Ishikawa (cell line): Measurements from ENCODE around the gene COL23A1.

ENCODE experiments used
- CEBPB ChIP-seq: IDR thresholded peaks from 2 replicates; pipeline ENCODE4 v1.6.1; 2012
- CREB1 ChIP-seq: IDR thresholded peaks from 2 replicates; pipeline ENCODE4 v1.6.1; 2012; ENCODE audit warnings: low read depth
- EGR1 ChIP-seq: IDR thresholded peaks from 2 replicates; pipeline ENCODE4 v1.6.1; 2012
- EP300 ChIP-seq: IDR thresholded peaks from 2 replicates; pipeline ENCODE4 v1.6.1; 2012; ENCODE audit warnings: borderline replicate concordance
- FOXM1 ChIP-seq: IDR thresholded peaks from 2 replicates; pipeline ENCODE4 v1.6.1; 2012; ENCODE audit warnings: low read depth, borderline replicate concordance
- MAX ChIP-seq: IDR thresholded peaks from 2 replicates; pipeline ENCODE4 v1.6.1; 2012
- NFIC ChIP-seq: IDR thresholded peaks from 2 replicates; pipeline ENCODE4 v1.6.1; 2012
- RAD21 ChIP-seq: IDR thresholded peaks from 2 replicates; pipeline ENCODE4 v1.6.1; 2012; ENCODE audit warnings: low read depth
- REST ChIP-seq: IDR thresholded peaks from 2 replicates; pipeline ENCODE4 v1.6.1; 2012; ENCODE audit warnings: low read depth, mild to moderate bottlenecking
- TAF1 ChIP-seq: IDR thresholded peaks from 2 replicates; pipeline ENCODE4 v1.6.1; 2012; ENCODE audit warnings: low read depth, mild to moderate bottlenecking
- TCF12 ChIP-seq: IDR thresholded peaks from 2 replicates; pipeline ENCODE4 v1.6.1; 2012; ENCODE audit warnings: low read depth
- TEAD4 ChIP-seq: IDR thresholded peaks from 2 replicates; pipeline ENCODE4 v1.6.1; 2012
- USF1 ChIP-seq: IDR thresholded peaks from 2 replicates; pipeline ENCODE4 v1.6.1; 2012
- YY1 ChIP-seq: IDR thresholded peaks from 2 replicates; pipeline ENCODE4 v1.6.1; 2012; ENCODE audit warnings: low read depth

GRCh38 chr5:178318893-178319292, 271.3 kb downstream of the COL23A1 start:
- no peak for TF ChIP-seq MAX
- TF ChIP-seq RAD21 = no peak
- TF ChIP-seq YY1 = no peak
- no peak for TF ChIP-seq CEBPB
- no peak for TF ChIP-seq USF1
- no peak for TF ChIP-seq TAF1
- TF ChIP-seq FOXM1 = no peak
- no peak for TF ChIP-seq REST
- TF ChIP-seq EP300 = no peak
- TF ChIP-seq NFIC = no peak
- TF ChIP-seq TEAD4 = no peak
- no peak for TF ChIP-seq TCF12
- TF ChIP-seq CREB1 = no peak
- no peak for TF ChIP-seq EGR1
